K562 (cell line): ENCODE data around the gene SYT1. TPM values are rescaled to one million over a fixed set of nuclear protein-coding genes. Genes with fewer than 3 reads are reported as not detected.

Experiments used
- ATAC-seq: fragments of 200-7000 bp; cut with Tn5 transposase; 3 replicates; pipeline ENCODE4 v1.9.1; 2020; ENCODE audit warnings: moderate library complexity
- BruUV-seq: library from RNA; stranded (reverse); fragments of 400-500 nt; replicated peaks from 2 replicates; lab custom pipeline; 2021; lab: Mats Ljungman, UMichigan
- CTCF ChIA-PET: fragments of 300-600 bp; formaldehyde crosslinking; extraction: SDS; loops from one replicate; lab custom pipeline; 2021; ENCODE audit warnings: low intra/inter-chr PET ratio; lab: Yijun Ruan, JAX
- POLR2A ChIA-PET: fragments of 300-600, 350-650 bp; sonication (Branson Sonifier 250); formaldehyde crosslinking; extraction: SDS; loops from one replicate; lab custom pipeline; 2021; ENCODE audit warnings: antibody characterized with exemption, inconsistent platforms; lab: Yijun Ruan, JAX
- DNase-seq, 4 experiments: peaks; one replicate each; pipeline versions ENCODE4 v3.0.0 to v3.0.0-alpha.2; 2011 to 2018; ENCODE audit warnings: low spot score in 3 of 4, mixed read lengths in 3 of 4; ENCODE audit errors: extremely low read depth in 1 of 4
- FAIRE-seq: peaks from 2 replicates; lab custom pipeline; 2011; peaks lifted over from hg19 to GRCh38; lab: Jason Lieb, UNC
- H2AFZ ChIP-seq: 2 replicates; pipeline ENCODE4 v1.6.0; 2011; ENCODE audit warnings: low read depth, low read length, control low read depth, inconsistent platforms
- H3K27ac ChIP-seq: fragments of 200-600 bp; 3 replicates; pipeline ENCODE4 v1.8.0; 2011; ENCODE audit warnings: low read depth, mild to moderate bottlenecking, control low read depth, inconsistent platforms, low read length, moderate library complexity, mixed read lengths; ENCODE audit errors: extremely low read depth
- H3K27me3 ChIP-seq, 2 experiments: fragments of 300-600 bp in 1 of 2; 2 replicates in 1 of 2; 3 replicates in 1 of 2; pipeline versions ENCODE4 v1.6.0 to v1.8.0; 2011; ENCODE audit warnings: inconsistent platforms in 2 of 2, low read length in 2 of 2, mild to moderate bottlenecking in 1 of 2, mixed read lengths in 1 of 2, moderate library complexity in 1 of 2; ENCODE audit not compliant: control insufficient read depth in 2 of 2, insufficient read depth in 2 of 2
- H3K36me3 ChIP-seq: fragments of 300-600 bp; 3 replicates; pipeline ENCODE4 v1.8.0; 2011; ENCODE audit warnings: mild to moderate bottlenecking, low read length, inconsistent platforms; ENCODE audit not compliant: control insufficient read depth, insufficient read depth
- H3K4me1 ChIP-seq, 2 experiments: fragments of 200-600 bp in 1 of 2; replicated peaks in 1 of 2; 2 replicates in 1 of 2; 3 replicates in 1 of 2; pipeline versions ENCODE4 v1.5.1 to v1.8.0; 2011; ENCODE audit warnings: inconsistent platforms in 2 of 2, low read length in 2 of 2, mild to moderate bottlenecking in 1 of 2, mixed read lengths in 1 of 2, moderate library complexity in 1 of 2; ENCODE audit not compliant: control insufficient read depth in 2 of 2, insufficient read depth in 2 of 2
- H3K4me2 ChIP-seq: 2 replicates; pipeline ENCODE4 v1.6.1; 2011; ENCODE audit warnings: low read length, control low read depth, inconsistent platforms, mixed read lengths; ENCODE audit not compliant: insufficient read depth
- H3K4me3 ChIP-seq: fragments of 200-600 bp; sonication (generic), shearing (Covaris generic); 2 replicates; pipeline ENCODE4 v1.5.1; 2016; ENCODE audit warnings: control low read depth, inconsistent platforms
- H3K79me2 ChIP-seq: fragments of 200-600 bp; 3 replicates; pipeline ENCODE4 v1.8.0; 2011; ENCODE audit warnings: low read length, inconsistent platforms; ENCODE audit not compliant: control insufficient read depth, insufficient read depth
- H3K9ac ChIP-seq, 2 experiments: 2 replicates each; pipeline versions ENCODE4 v1.6.0 to v1.6.1; 2011; ENCODE audit warnings: low read depth in 2 of 2, low read length in 2 of 2, control low read depth in 1 of 2, inconsistent platforms in 1 of 2, mild to moderate bottlenecking in 1 of 2, mixed read lengths in 1 of 2; ENCODE audit not compliant: insufficient read depth in 1 of 2
- H3K9me1 ChIP-seq: one replicate; pipeline ENCODE4 v1.6.0; 2011; ENCODE audit warnings: inconsistent platforms, mild to moderate bottlenecking, low read length, moderate library complexity; ENCODE audit not compliant: control insufficient read depth, insufficient read depth
- H3K9me3 ChIP-seq: replicated peaks from 2 replicates; pipeline ENCODE4 v1.5.1; 2011; ENCODE audit warnings: low read depth, low read length, inconsistent platforms; ENCODE audit not compliant: control insufficient read depth, insufficient read depth
- H4K20me1 ChIP-seq: replicated peaks from 2 replicates; pipeline ENCODE4 v1.6.1; 2011; ENCODE audit warnings: low read length, inconsistent platforms, mixed read lengths; ENCODE audit not compliant: control insufficient read depth, insufficient read depth
- BRCA1 ChIP-seq, 2 experiments: fragments of 450-650 bp in 1 of 2; sonication (generic) in 1 of 2; formaldehyde crosslinking in 1 of 2; IDR thresholded peaks; 2 replicates each; pipeline versions ENCODE4 v1.5.0 to v1.6.1; 2017 to 2020; ENCODE audit warnings: mild to moderate bottlenecking in 1 of 2, missing genetic modification reagents in 1 of 2
- CSDE1 ChIP-seq, 2 experiments: fragments of 450-650 bp; IDR thresholded peaks; 2 replicates each; pipeline ENCODE4 v1.6.1; 2016; ENCODE audit warnings: mild to moderate bottlenecking in 1 of 2
- EZH2 ChIP-seq: IDR thresholded peaks from 2 replicates; pipeline ENCODE4 v1.6.1; 2012; ENCODE audit warnings: low read depth, mild to moderate bottlenecking, inconsistent platforms, low read length, borderline replicate concordance
- HIVEP1 ChIP-seq: fragments of 250-450 bp; sonication (Bioruptor Pico); IDR thresholded peaks from 2 replicates; pipeline ENCODE4 v1.4.0; 2020; ENCODE audit warnings: mild to moderate bottlenecking
- KLF16 ChIP-seq: IDR thresholded peaks from 2 replicates; pipeline ENCODE4 v1.6.1; 2016; ENCODE audit warnings: antibody characterized with exemption
- MAFF ChIP-seq: IDR thresholded peaks from 2 replicates; pipeline ENCODE4 v1.6.1; 2012; ENCODE audit warnings: low read length, improper control_type of control experiment
- MTA1 ChIP-seq: fragments of 450-650 bp; IDR thresholded peaks from 2 replicates; pipeline ENCODE4 v1.6.1; 2017; ENCODE audit warnings: borderline replicate concordance
- NCOA4 ChIP-seq: fragments of 450-650 bp; IDR thresholded peaks from 2 replicates; pipeline ENCODE4 v1.6.1; 2018; ENCODE audit warnings: mild to moderate bottlenecking; ENCODE audit not compliant: partially characterized antibody
- PCBP2 ChIP-seq: fragments of 200-400 bp; formaldehyde crosslinking; IDR thresholded peaks from 2 replicates; pipeline ENCODE4 v1.6.1; 2018; ENCODE audit warnings: low read length, low read depth, mild to moderate bottlenecking, moderate library complexity; ENCODE audit not compliant: poor library complexity, severe bottlenecking
- RUNX1 ChIP-seq: sonication (generic); IDR thresholded peaks from 2 replicates; pipeline ENCODE4 v1.6.1; 2016; ENCODE audit warnings: antibody characterized with exemption, low read depth
- SIN3B ChIP-seq: fragments of 450-650 bp; IDR thresholded peaks from 2 replicates; pipeline ENCODE4 v1.6.1; 2017; ENCODE audit warnings: low read depth, mild to moderate bottlenecking, moderate library complexity
- SRSF1 ChIP-seq: fragments of 200-400 bp; formaldehyde crosslinking; IDR thresholded peaks from 2 replicates; pipeline ENCODE4 v1.6.1; 2017; ENCODE audit warnings: mild to moderate bottlenecking, low read depth, low read length, moderate library complexity
- ZEB2 ChIP-seq: fragments of 450-650 bp; IDR thresholded peaks from 2 replicates; pipeline ENCODE4 v1.6.1; 2016
- ZFP1 ChIP-seq: fragments of 450-650 bp; formaldehyde crosslinking; IDR thresholded peaks from 2 replicates; pipeline ENCODE4 v1.4.0; 2020; ENCODE audit warnings: mild to moderate bottlenecking, mixed read lengths
- ZNF717 ChIP-seq: fragments of 250-450 bp; sonication (Bioruptor Pico); IDR thresholded peaks from 2 replicates; pipeline ENCODE4 v1.5.0; 2021
- WGBS: fragments of 100-300 bp; shearing (Covaris generic); methylation state at CpG from one replicate; pipeline ENCODE4 v1.1.6; 2016; ENCODE audit warnings: low coverage, mixed read lengths; ENCODE audit not compliant: insufficient coverage; ENCODE audit errors: missing lambda C conversion rate; 5-methylcytosine and 5-hydroxymethylcytosine counted together
- in situ Hi-C: fragments of 300-500 bp; cut with MboI; formaldehyde crosslinking; loops from 4 replicates; pipeline ENCODE4 v1.15.0; 2018; ENCODE audit warnings: inconsistent platforms, mixed read lengths
- intact Hi-C: fragments of 100-400 bp; cut with micrococcal nuclease; formaldehyde crosslinking; loops from 2 replicates; pipeline ENCODE4 v1.14.2; 2022
- polyA plus RNA-seq, 8 experiments: library from polyadenylated mRNA; depleted of rRNA in 4 of 8; stranded (reverse) in 5 of 8; unstranded in 3 of 8; fragments of >200 nt; fragmentation: Nextera tagmentation in 2 of 8; fragmentation: Illumina TruSeq in 1 of 8; extraction: Ambion mirVana in 2 of 8; extraction: Trizol in 1 of 8; gene quantifications; 2 replicates each; pipeline versions ENCODE4 v1.2.1 to v1.2.3, GENCODE V29; 2011 to 2014; ENCODE audit warnings: inconsistent platforms in 1 of 8, missing spikeins in 1 of 8
- total RNA-seq, 7 experiments: library from RNA; depleted of rRNA in 6 of 7; stranded (reverse); fragments of >200 nt in 6 of 7; fragmentation: Illumina TruSeq in 2 of 7; extraction: Trizol in 2 of 7; gene quantifications; 2 replicates each; pipeline versions ENCODE4 v1.2.1 to v1.2.3, GENCODE V29; 2011 to 2021; ENCODE audit warnings: low replicate concordance in 1 of 7
- TF ChIP-seq, protein P1 (sequence below): fragments of 250-450 bp; sonication (Bioruptor Pico); IDR thresholded peaks from 2 replicates; pipeline ENCODE4 v1.5.1; 2021; ENCODE audit warnings: mild to moderate bottlenecking
- TF ChIP-seq, protein P2 (sequence below): fragments of 450-650 bp; formaldehyde crosslinking; IDR thresholded peaks from 2 replicates; pipeline ENCODE4 v1.4.0; 2020; ENCODE audit warnings: mild to moderate bottlenecking
- TF ChIP-seq, protein P3 (sequence below), 2 experiments: fragments of 450-650 bp; IDR thresholded peaks; 2 replicates each; pipeline ENCODE4 v1.6.1; 2016

Gene SYT1
- total and polyA plus RNA-seq, 9 of the 15 experiments (the other 6 are each of a cell fraction or from before 2014, with no cell fraction given), result 0.03 to 0.13 (median 0.07) TPM; not detected in 4

DNA sequence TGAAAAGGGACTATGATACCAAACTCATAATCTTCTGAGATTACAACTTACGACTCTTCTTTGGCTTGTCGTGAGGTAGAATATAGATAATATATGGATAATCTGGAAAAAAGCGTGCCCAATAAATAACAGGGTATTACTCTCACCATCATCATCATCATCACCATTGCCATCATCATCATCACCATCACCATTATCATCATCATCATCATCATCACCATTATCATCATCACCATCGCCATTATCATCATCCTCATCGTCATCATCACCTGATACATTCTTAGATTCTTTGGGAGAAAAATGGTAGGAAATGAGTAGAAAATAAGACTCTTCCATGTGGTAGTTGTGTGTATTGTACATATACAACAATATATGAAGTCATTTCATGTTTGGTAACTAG is 259.8 kb downstream of the SYT1 start:
- intact Hi-C loops, result no loop called here
- no peak for ATAC-seq
- H3K4me2 ChIP-seq, result no peak overlapping the region
- H4K20me1 ChIP-seq, result no peaks in the 10 kb centered on the region
- no peaks in the 10 kb centered on the region for H3K4me1 ChIP-seq
- TF ChIP-seq KLF16 (no peak), CSDE1 (IDR thresholded peaks at IDR 0.05) (no peak), SIN3B (no peak), SRSF1 (no peak), EZH2 (no peak), NCOA4 (no peak), MAFF (no peak), RUNX1 (no peak), MTA1 (no peak), BRCA1 (IDR thresholded peaks at IDR 0.05) (no peak), BRCA1 (CRISPR knock-in tag; IDR thresholded peaks at IDR 0.05) (no peak), ZEB2 (no peak), HIVEP1 (CRISPR knock-in tag) (no peak), ZFP1 (CRISPR knock-in tag) (no peak), PCBP2 (no peak), ZNF717 (no peak)
- TF ChIP-seq, protein P1, sequence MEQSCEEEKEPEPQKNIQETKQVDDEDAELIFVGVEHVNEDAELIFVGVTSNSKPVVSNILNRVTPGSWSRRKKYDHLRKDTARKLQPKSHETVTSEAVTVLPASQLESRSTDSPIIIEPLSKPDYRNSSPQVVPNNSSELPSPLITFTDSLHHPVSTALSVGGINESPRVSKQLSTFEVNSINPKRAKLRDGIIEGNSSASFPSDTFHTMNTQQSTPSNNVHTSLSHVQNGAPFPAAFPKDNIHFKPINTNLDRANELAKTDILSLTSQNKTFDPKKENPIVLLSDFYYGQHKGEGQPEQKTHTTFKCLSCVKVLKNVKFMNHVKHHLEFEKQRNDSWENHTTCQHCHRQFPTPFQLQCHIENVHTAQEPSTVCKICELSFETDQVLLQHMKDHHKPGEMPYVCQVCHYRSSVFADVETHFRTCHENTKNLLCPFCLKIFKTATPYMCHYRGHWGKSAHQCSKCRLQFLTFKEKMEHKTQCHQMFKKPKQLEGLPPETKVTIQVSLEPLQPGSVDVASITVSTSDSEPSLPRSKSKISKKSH (CRISPR knock-in tag), result no peak
- TF ChIP-seq, protein P2, sequence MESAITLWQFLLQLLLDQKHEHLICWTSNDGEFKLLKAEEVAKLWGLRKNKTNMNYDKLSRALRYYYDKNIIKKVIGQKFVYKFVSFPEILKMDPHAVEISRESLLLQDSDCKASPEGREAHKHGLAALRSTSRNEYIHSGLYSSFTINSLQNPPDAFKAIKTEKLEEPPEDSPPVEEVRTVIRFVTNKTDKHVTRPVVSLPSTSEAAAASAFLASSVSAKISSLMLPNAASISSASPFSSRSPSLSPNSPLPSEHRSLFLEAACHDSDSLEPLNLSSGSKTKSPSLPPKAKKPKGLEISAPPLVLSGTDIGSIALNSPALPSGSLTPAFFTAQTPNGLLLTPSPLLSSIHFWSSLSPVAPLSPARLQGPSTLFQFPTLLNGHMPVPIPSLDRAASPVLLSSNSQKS (CRISPR knock-in tag), result no peak
- TF ChIP-seq, protein P3, sequence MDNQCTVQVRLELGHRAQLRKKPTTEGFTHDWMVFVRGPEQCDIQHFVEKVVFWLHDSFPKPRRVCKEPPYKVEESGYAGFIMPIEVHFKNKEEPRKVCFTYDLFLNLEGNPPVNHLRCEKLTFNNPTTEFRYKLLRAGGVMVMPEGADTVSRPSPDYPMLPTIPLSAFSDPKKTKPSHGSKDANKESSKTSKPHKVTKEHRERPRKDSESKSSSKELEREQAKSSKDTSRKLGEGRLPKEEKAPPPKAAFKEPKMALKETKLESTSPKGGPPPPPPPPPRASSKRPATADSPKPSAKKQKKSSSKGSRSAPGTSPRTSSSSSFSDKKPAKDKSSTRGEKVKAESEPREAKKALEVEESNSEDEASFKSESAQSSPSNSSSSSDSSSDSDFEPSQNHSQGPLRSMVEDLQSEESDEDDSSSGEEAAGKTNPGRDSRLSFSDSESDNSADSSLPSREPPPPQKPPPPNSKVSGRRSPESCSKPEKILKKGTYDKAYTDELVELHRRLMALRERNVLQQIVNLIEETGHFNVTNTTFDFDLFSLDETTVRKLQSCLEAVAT (IDR thresholded peaks at IDR 0.05), result no peak
- in situ Hi-C loops, result no loop called here
- H3K36me3 ChIP-seq, result no peaks in the 10 kb centered on the region
- no peak overlapping the region for H3K9ac ChIP-seq
- DNase-seq, result no peak
- no peaks in the 10 kb centered on the region; the same call in 1 of the 2 replicates for H3K9me3 ChIP-seq
- H3K9me1 ChIP-seq, result no peaks in the 10 kb centered on the region
- 1% methylated on average over 5 of the region's 5 CpGs for WGBS
- POLR2A ChIA-PET, result no interaction called here
- no TSS peak for BruUV-seq
- no peaks in the 10 kb centered on the region for H3K79me2 ChIP-seq
- no peaks in the 10 kb centered on the region for H3K27me3 ChIP-seq
- CTCF ChIA-PET, result no interaction called here
- no peak overlapping the region for H3K4me3 ChIP-seq
- no peak for FAIRE-seq
- H2AFZ ChIP-seq, result no peak overlapping the region
- no peak overlapping the region for H3K27ac ChIP-seq
